ENCODE results near the gene PTPRN2. TPM values are rescaled to one million over a fixed set of nuclear protein-coding genes. Genes with fewer than 3 reads are reported as not detected.

PTPRN2 gene
- total and polyA plus RNA-seq, 2 of the 8 experiments (the other 6 are each of a cell fraction or from before 2014, with no cell fraction given), result 2.6 to 4.5 TPM

- TF ChIP-seq FOSL1 (IDR thresholded peaks at IDR 0.05; ENCODE audit: insufficient read depth, low read depth, low read length) (no peak), NRF1 (IDR thresholded peaks at IDR 0.05; ENCODE audit: low read depth, low read length) (no peak), CTCF (IDR thresholded peaks at IDR 0.05; ENCODE audit: control extremely low read depth in 1 of 3, insufficient read depth in 1 of 3, low read depth in 1 of 3, low read length in 3 of 3) (no peak), SP2 (IDR thresholded peaks at IDR 0.05; ENCODE audit: low read length) (no peak), RAD21 (IDR thresholded peaks at IDR 0.05 in 1 of 2, conservative IDR thresholded peaks at IDR 0.05 in 1 of 2; ENCODE audit: low read depth in 2 of 2, low read length in 2 of 2) (no peak), BACH1 (IDR thresholded peaks at IDR 0.05; ENCODE audit: low read length) (no peak), EGR1 (IDR thresholded peaks at IDR 0.05; ENCODE audit: borderline replicate concordance, low read depth, low read length) (no peak), POLR2A (IDR thresholded peaks at IDR 0.05; ENCODE audit: control extremely low read depth in 1 of 2, low read depth in 2 of 2, low read length in 2 of 2) (no peak), JUN (IDR thresholded peaks at IDR 0.05; ENCODE audit: low read depth, low read length) (no peak), ASH2L (IDR thresholded peaks at IDR 0.05; ENCODE audit: low read length) (no peak)
Measured at GRCh38 chr7:157758468-157759245, 829.0 kb downstream of the PTPRN2 start (continued).

Data from H1 (cell line).